ENCODE data around the gene MYO1E.

Gene MYO1E

GRCh38 chr15:59360305-59360704, 12.4 kb downstream of the MYO1E start:
- ChIA-PET POLR2A (interaction anchor here (1.1 kb wide), 1 partner anchor 12 kb away, joined by 7 read pairs; the partner anchor contains the start of gene MYO1E), CTCF (no interaction called here)
- TF ChIP-seq SP1 (IDR thresholded peaks at IDR 0.05) (no peak), FOXK2 (IDR thresholded peaks at IDR 0.05) (no peak), SUZ12 (IDR thresholded peaks at IDR 0.05) (no peak), HDGF (IDR thresholded peaks at IDR 0.05; ENCODE audit: borderline replicate concordance) (no peak)
- DNase-seq (ENCODE audit: extremely low spot score): peak; percentile 21

GRCh38 chr15:59355730-59356129, 16.9 kb downstream of the MYO1E start:
- CTCF ChIA-PET: no interaction called here
- TF ChIP-seq LEF1 (IDR thresholded peaks at IDR 0.05; ENCODE audit: borderline replicate concordance): no peak
- TF ChIP-seq L3MBTL2 (conservative IDR thresholded peaks at IDR 0.05): no peak
- TF ChIP-seq BHLHE40 (IDR thresholded peaks at IDR 0.05; ENCODE audit: borderline replicate concordance): no peak
- TF ChIP-seq FOXA1 (IDR thresholded peaks at IDR 0.05): no peak
- TF ChIP-seq PKNOX1 (IDR thresholded peaks at IDR 0.05): no peak
- TF ChIP-seq NFRKB (IDR thresholded peaks at IDR 0.05): no peak
- no peak for TF ChIP-seq SP1 (IDR thresholded peaks at IDR 0.05)
- TF ChIP-seq HDGF (IDR thresholded peaks at IDR 0.05; ENCODE audit: borderline replicate concordance): no peak
- POLR2A ChIA-PET: no interaction called here
- DNase-seq (ENCODE audit: extremely low spot score): no peak

- CTCF ChIA-PET: no interaction called here
- POLR2A ChIA-PET: no interaction called here
- no peak for DNase-seq (ENCODE audit: extremely low spot score)
- TF ChIP-seq L3MBTL2 (conservative IDR thresholded peaks at IDR 0.05) (no peak), TARDBP (IDR thresholded peaks at IDR 0.05) (no peak), ARNT (IDR thresholded peaks at IDR 0.05) (no peak), PKNOX1 (IDR thresholded peaks at IDR 0.05) (no peak), SP1 (IDR thresholded peaks at IDR 0.05) (no peak), BHLHE40 (IDR thresholded peaks at IDR 0.05; ENCODE audit: borderline replicate concordance) (no peak), FOXA1 (IDR thresholded peaks at IDR 0.05) (no peak), FOXK2 (IDR thresholded peaks at IDR 0.05) (no peak), LEF1 (IDR thresholded peaks at IDR 0.05; ENCODE audit: borderline replicate concordance) (no peak)
Observed at GRCh38 chr15:59354417-59355031, 18.1 kb downstream of the MYO1E start.

- TF ChIP-seq FOXK2 (IDR thresholded peaks at IDR 0.05) (no peak), FOXA1 (IDR thresholded peaks at IDR 0.05) (no peak), ARNT (IDR thresholded peaks at IDR 0.05) (no peak)
- no peak for DNase-seq (ENCODE audit: extremely low spot score)
- POLR2A ChIA-PET: no interaction called here
- CTCF ChIA-PET: no interaction called here
Observed at GRCh38 chr15:59353994-59354416, 18.7 kb downstream of the MYO1E start.

- DNase-seq (ENCODE audit: extremely low spot score): no peak
- CTCF ChIA-PET: no interaction called here
- POLR2A ChIA-PET: no interaction called here
- TF ChIP-seq L3MBTL2 (conservative IDR thresholded peaks at IDR 0.05): no peak
- TF ChIP-seq ZNF384 (IDR thresholded peaks at IDR 0.05): no peak
- no peak for TF ChIP-seq SUZ12 (IDR thresholded peaks at IDR 0.05)
- no peak for TF ChIP-seq HDGF (IDR thresholded peaks at IDR 0.05; ENCODE audit: borderline replicate concordance)
Observed at GRCh38 chr15:59352683-59353082, 20.0 kb downstream of the MYO1E start.

GRCh38 chr15:59352189-59352588, 20.5 kb downstream of the MYO1E start:
- DNase-seq (ENCODE audit: extremely low spot score): no peak
- ChIA-PET POLR2A (no interaction called here), CTCF (no interaction called here)
- no peak for TF ChIP-seq FOXK2 (IDR thresholded peaks at IDR 0.05)
- TF ChIP-seq NFRKB (IDR thresholded peaks at IDR 0.05): no peak
- no peak for TF ChIP-seq PKNOX1 (IDR thresholded peaks at IDR 0.05)
- no peak for TF ChIP-seq TARDBP (IDR thresholded peaks at IDR 0.05)
- no peak for TF ChIP-seq ZNF384 (IDR thresholded peaks at IDR 0.05)
- TF ChIP-seq ELF4 (IDR thresholded peaks at IDR 0.05): no peak
- TF ChIP-seq BHLHE40 (IDR thresholded peaks at IDR 0.05; ENCODE audit: borderline replicate concordance): no peak
- no peak for TF ChIP-seq LEF1 (IDR thresholded peaks at IDR 0.05; ENCODE audit: borderline replicate concordance)
- no peak for TF ChIP-seq ARNT (IDR thresholded peaks at IDR 0.05)
- TF ChIP-seq HDGF (IDR thresholded peaks at IDR 0.05; ENCODE audit: borderline replicate concordance): no peak
- no peak for TF ChIP-seq SUZ12 (IDR thresholded peaks at IDR 0.05)
- no peak for TF ChIP-seq FOXA1 (IDR thresholded peaks at IDR 0.05)
- no peak for TF ChIP-seq FOXM1 (IDR thresholded peaks at IDR 0.05; ENCODE audit: borderline replicate concordance)

- ChIA-PET CTCF (no interaction called here), POLR2A (no interaction called here)
- no peak for DNase-seq (ENCODE audit: extremely low spot score)
- TF ChIP-seq ZNF384 (IDR thresholded peaks at IDR 0.05) (no peak), SUZ12 (IDR thresholded peaks at IDR 0.05) (no peak)
Observed at GRCh38 chr15:59350421-59350732, 22.3 kb downstream of the MYO1E start.

Measured in HEK293T (cell line).